GM21423 (cell line): ENCODE measurements around the gene GHITM.
"Not testable (repeated sequence)": the region's sequence is repeated elsewhere in the genome, so short reads cannot be mapped to it uniquely, and the experiment has no call there.

Experiments
- ATAC-seq: cut with Tn5 transposase; IDR thresholded peaks from one replicate; pipeline ENCODE4 v1.9.1; 2021; ENCODE audit warnings: mild to moderate bottlenecking, moderate library complexity; ENCODE audit not compliant: unreplicated experiment

The GHITM gene, protein sequence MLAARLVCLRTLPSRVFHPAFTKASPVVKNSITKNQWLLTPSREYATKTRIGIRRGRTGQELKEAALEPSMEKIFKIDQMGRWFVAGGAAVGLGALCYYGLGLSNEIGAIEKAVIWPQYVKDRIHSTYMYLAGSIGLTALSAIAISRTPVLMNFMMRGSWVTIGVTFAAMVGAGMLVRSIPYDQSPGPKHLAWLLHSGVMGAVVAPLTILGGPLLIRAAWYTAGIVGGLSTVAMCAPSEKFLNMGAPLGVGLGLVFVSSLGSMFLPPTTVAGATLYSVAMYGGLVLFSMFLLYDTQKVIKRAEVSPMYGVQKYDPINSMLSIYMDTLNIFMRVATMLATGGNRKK

DNA sequence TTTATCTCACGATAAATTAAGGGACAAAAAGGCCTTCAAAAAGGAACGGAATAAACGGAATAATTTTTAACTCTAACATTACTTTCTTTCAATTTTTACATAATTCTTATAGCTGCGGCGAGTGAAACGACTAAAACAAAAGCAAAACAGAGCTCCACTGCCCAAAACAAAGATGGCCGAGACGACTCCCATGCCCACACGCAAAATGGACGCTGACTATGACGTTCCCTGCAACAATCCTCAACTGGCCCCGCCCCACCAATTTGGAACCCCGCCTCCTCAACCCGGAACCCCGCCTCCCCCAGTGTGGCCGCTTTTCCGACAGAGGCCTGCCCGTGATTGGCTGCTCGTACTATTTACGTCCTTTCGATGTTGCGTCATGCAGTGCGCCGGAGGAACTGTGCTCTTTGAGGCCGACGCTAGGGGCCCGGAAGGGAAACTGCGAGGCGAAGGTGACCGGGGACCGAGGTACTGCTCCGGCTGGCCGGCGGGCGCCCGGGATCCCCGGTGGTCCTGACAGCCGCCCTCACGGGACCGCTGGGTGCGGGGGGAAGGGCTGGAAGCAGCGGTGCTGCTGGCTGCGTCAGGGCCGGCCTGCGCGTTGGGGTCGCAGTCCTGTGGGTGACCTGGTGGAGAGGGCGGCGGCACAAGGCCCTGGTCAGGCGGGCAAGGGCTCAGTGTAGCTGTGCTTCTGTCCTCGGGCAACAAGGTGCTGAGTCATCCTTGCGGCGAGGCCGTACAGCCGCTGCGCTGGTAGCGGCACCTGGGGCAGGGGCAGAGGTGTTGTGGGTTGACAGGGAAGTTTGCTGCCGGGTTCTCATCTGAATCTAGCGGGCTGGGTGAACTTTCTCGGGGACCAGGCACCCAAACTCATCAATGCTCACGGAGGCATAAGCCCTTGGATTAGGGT, at the start of gene GHITM:
TSS of gene GHITM (plus strand) at position 384 of the 910 bp plus-strand sequence. CDS start 1,992 bp downstream, outside the sequence.
- ATAC-seq: peak; percentile 99

DNA sequence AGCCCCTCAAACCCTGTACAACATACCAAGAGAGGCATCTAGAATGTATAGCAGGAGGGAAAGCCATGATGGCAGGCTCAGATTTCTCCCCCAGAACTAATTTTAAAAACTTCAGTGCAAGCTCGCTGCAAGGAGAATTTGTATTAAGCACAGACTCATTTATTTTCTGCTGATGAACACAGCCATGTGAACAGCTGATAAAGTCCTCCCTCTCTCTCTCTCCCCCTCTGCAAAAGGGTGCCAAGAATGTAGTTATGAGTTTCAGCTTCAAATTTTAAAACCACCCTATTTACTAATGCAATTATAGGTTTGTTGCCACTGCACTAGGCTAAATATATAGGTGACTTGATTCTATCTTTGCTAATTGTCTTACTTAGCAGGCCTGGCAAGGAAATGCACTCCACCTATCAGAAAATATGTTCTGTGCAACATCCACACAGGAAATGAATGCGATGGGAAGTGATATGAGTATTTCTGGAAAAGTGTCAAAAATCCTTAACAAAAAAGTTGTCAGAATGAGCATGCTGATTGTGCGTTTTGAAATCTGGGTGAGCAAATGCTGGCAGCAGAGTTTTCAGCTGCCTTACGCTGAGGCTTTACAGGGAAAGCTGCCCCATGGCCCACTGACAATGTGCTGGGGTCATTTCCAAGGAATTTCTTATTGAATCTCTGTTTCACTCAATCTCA, 43.4 kb upstream of the GHITM start:
- ATAC-seq: no peak

DNA sequence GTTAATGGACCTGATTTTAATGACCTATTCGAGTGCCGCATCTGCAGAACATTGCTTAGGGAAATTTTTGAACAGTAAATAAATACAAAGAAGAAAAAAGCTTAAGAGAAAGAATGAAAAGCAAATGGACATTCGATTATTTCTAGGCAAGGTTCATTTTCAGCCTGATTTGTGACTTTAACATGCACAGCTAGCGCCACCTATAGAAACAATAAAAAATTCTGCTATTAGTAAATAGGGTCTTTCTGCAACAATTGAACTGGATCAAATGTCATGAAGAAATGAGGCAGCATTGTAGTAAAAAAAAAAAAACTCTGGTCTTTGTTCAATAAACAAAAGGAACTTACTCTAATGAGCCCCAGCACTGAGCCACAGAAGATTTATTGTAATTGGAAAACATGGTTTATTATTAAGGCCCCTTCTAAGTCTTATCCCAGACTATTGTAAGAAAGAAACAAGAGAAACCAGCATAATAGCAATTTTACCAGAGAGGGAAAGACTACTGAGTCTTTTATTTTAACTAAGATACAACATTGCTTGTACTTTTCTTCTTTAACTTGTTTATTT, 41.4 kb upstream of the GHITM start:
- ATAC-seq: no peak

DNA sequence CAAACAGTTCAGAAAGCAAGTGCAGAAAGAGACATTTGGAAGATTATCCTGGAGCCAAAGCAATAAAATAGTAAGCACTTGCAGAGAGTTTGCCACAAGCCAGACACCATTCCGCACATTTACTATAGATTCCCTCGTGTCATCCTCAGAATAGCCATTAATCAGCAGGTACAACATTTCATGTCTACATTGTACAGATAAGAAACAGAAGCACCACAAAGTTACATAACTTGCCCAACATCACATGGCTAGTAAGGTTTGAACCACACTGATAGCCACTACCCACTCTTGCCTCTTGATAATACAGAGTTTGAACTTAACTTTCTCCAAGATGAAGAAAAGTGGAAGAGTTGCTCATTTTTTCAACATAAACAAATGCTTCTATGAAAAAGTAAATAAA, 40.6 kb upstream of the GHITM start:
- no peak for ATAC-seq

DNA sequence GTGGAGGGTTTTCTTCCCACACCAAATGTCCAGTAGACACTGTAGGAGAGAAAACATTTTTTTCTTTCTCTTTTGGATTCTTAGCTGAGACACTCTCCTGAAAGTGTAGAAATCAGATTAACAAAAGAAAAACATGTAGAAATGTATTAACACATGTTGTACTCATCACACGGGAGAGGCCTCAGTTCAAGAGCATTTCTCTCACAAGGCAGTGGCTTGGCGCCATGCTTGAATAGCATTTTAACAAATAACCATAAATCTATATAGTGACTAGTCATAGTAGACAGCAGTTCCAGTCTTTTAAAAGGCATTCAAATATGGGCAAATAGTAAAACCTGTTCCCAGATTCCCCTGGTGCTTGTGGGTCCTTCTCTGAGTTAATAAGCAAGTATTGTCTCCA, 38.3 kb upstream of the GHITM start:
- no peak for ATAC-seq

DNA sequence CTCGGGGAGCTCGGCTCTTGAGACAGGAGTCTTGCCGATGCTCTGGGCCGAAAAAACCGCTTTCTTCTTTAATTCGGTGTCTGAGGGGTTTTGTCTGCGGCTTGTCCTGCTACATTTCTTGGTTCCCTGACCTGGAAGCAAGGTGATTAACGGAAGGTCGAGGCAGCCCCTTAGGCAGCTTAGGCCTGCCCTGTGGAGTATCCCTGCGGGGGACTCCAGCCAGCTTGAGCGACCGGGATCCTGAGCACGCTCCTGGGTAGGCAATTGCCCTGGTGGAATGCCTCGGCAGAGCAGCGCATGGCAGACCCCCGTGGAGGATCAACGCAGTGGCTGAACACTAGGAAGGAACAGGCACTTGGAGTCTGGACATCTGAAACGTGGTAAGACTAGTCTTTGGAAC, 30.5 kb upstream of the GHITM start:
- no peak for ATAC-seq

DNA sequence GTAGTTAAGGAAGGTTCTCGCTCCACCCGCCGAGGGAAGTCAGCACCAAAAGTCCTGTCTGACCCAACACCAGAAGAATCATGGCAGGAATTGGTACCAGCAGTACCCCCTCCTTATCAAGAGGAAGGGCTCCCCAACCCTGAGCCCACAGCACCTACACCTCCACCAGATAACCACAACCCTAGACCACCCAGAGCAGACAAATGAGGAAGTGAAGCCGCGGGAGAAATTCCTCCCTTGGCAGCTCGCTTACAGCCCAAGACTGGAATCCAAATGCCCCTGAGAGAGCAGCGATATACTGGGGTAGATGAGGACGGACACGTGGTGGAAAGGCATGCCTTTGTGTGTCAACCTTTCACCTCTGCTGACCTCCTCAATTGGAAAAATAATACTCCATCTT, 29.5 kb upstream of the GHITM start:
- ATAC-seq: not testable (repeated sequence)

DNA sequence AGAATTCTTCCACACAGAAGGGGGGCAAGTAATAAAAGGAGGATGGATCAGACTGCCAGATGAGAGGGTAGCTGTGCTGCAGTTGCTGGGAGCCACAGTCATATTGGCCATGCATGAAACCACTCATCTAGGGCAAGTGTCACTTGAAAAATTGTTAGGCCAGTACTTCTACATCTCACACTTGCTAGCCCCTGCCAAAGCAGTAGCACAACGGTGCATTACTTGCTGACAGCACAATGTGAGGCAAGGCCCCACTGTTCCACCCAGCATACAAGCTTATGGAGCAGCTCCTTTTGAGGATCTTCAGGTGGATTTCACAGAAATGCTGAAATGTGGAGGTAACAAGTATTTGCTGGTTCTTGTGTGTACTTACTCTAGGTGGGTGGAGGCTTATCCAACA, 25.8 kb upstream of the GHITM start:
- ATAC-seq: not testable (repeated sequence)

DNA sequence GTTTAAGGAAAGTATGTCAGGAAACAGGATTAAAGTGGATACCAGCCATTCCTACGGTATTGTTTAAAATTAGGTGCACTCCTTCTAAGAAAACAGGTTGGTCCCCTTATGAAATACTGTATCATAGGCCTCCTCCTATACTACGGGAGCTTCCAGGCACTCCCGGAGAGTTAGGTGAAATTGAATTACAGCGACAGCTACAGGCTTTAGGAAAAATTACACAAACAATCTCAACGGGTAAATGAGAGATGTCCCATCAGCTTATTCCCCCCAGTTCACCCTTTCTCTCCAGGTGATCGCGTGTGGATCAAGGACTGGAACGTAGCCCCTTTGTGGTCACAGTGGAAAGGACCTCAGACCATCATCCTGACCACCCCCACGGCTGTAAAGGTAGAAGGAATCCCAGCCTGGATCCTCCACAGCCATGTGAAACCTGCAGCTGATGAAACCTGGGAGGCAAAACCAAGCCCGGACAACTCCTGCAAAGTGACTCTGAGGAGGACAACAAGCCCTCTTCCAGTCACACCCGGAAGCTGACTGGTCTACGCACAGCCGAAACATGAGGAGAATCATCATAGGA, 25.1 kb upstream of the GHITM start:
- no peak for ATAC-seq

DNA sequence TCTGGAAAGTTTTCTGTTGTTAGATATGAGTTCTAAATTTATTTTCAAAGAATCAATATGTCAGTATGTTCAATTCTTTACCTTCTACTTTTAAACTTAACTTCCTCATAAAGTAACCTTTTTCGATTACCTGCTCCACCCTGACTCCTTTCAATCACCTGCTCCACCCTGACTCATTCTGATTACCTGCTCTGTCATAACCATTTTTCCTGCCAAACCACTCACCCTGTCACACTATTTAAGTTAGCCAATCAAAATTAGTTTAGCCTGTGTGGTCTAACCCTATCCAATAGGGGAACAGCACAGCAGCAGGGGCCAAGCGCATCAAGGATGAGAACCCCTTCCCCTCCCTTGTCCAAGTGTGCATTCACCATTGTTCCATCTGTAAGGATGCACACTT, 22.1 kb upstream of the GHITM start:
- not testable (repeated sequence) for ATAC-seq

DNA sequence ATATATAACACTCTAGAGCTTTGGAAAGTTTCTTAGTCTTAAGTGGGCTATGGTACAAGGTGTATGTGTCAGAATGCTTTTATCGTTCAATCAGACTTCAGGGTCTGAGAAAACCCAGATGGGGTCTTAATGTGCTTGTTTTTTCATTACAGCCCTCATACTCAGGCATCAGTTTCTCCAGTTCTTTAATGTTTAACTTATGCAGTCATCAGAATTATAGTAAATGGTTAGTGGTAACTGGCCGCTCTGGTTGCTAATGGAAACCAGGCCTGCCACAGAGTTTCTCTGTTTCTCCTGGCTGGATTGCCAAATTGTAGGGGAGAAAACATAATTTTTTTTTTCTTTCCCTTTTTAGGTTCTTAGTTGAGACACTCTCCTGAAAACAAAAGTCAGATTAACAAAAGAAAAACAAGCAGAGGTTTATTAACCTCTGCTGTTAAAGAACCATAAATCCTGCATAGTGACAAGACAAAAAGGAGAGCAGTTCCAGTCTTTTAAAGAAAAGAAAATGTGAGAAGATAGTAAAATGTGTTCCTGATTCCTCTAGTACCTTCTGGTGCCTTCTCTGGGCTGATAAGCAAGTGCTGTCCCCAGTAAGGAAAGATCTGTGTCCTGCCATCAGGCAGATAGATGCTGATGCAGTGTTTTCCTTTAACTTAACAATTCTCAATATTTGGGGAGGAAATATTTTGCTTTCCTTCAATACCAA, 21.5 kb upstream of the GHITM start:
- no peak for ATAC-seq

DNA sequence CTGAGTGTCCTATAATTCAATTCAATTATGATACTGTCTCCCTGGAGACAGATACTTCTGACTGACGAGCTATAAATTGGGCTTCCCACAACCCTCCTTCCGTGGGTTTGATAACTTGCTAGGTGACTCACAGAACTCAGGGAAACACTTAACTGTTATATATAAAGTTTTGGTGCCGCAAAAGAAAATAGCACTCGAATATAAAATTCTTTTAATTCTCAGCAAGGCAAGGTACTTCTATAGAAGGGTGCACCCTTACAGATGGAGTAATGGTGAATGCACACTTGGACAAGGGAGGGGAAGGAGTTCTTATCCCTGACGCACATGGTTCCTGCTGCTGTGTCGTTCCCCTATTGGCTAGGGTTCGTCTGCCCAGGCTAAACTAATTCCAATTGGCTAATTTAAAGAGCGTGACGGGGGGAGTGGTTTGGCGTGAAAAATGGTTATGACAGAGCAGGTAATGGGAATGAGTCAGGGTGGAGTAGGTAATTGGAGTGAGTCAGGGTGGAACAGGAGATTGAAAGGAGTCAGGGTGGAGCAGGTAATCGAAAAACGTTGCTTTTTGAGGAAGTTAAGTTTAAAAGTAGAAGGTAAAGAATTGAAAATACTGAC, 20.8 kb upstream of the GHITM start:
- no peak for ATAC-seq

DNA sequence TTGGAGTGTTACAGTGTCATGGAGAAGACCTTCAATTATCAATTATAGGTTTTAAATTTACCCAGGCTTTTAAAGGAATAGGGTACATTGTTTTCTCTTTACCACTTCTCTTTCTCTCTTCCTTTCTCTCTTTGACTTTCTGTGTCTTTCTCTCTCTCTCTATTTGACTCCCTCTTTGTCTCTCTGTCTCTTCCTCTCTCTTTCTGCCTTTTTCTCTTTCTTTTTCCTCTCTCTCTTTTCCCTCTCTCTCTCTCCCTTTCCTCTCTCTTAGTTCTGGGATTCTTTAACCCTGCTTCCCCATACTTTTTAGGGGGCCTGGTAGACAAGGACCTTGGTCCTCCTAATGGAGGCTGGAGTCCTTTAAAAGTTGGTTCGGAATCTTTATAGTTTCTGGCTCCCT, 15.9 kb upstream of the GHITM start:
- no peak for ATAC-seq

DNA sequence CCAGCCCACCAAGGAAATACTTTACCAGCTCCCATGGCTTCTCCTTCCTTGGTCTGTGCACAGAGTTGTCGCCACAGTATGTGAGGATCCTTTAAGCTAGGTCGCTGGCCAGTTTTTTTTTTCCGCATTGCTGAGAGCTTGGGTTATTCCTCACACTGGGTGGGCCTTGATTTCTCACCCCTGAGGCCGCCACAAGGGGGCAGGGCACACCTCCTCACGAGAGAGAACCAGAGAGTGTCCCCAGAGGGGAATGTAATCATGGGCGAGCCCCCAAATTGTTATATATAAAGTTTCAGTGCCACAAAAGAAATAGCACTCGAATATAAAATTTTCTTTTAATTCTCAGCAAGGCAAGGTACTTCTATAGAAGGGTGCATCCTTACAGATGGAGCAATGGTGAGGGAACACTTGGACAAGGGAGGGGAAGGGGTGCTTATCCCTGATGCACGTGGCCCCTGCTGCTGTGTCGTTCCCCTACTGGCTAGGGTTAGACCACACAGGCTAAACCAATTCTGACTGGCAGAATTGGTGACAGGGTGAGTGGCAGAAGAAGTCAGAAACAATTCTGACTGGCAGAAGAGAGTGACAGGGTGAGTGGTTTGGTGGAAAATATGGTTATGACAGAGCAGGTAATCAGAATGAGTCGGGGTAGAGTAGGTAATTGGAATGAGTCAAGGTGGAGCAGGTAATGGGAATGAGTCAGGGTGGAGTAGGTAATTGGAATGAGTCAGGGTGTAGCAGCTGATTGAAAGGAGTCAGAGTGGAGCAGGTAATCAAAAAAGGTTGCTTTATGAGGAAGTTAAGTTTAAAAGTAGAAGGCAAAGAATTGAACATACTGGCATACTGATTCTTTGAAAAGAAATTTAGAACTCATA, 13.2 kb upstream of the GHITM start:
- not testable (repeated sequence) for ATAC-seq

DNA sequence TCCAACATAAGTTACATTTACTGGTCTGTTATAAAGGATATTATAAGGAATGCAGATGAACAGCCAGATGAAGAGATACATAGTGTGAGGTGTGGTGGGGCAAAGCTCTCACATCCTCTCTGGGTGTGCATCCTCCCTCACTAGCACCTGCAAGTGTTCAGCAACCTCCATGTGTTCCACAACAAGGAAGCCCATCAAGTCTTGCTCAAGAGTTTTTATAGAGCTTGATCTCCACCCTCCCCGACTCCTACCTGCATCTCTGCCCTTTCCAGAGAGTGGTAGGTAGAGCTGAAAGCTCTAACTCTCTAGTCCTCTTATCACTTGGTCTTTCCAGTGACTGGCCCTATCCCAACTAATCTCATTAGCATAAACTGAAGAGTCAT, 12.5 kb upstream of the GHITM start:
- no peak for ATAC-seq

DNA sequence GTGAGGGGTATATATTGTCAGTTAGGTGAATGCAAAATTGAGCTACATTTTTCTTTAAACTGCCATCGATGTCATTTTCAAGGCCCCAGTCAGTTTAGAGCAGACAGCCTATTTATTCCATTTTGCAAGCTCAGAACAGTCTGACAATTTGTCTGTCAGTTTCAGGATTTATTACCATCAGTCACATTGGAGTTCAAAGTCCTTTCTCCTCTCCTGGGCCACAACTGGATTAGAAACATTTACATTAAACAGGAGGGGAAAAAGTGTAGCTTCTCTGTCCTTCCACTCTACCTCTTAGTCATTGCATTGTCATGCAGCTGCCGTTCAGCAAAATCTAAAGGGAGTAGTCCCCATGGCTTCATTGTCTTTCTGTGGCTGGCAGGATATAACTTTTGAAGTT, 3.5 kb upstream of the GHITM start:
- ATAC-seq: no peak

DNA sequence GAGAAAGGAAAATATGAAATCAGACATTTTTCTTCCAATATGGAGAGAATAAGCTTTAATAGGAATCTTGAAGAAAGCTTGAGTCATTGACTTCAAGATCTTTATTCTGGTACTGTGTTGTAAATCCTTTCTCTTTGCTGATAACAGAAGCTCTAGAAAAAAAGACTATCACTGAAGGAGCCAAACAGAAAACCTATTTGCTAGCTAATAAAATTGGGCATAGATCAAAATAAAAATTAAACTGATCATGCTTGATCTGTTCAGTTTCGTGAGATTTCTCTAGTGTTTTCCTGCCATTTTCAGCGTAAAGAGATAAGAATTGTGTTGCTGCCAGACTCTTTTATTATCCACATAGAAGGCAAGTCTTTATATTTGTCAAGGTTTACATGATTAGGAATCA, 1.5 kb upstream of the GHITM start:
- ATAC-seq: no peak

DNA sequence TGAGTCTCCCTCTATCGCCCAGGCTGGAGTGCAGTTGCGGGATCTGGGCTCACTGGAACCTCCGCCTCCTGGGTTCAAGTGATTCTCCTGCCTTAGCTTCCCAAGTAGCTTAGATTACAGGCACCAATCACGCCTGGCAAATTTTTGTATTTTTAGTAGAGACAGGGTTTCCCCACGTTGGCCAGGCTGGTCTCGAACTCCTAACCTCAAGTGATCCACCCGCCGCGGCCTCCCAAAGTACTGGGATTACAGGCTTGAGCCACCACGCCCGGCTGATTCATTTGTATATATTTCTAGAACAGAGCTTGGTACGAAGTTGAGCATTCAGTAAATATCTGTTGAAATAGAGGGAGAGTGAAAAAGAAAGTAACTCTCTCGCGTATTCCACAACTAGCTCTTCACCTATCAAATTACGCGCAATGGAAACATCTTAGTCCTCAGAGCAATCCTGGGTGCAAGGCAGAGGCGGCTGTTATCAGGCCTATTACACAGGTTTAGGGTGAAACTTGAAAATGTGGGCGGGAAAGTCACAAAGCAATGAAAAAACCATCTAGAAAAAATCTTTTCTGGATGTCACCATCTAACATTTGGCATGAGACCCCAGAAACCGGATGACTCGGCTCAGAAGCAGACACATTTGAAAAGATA, 707 bp upstream of the GHITM start:
- ATAC-seq: no peak
